Stimulated activated CD8-positive, alpha-beta memory T cell treated with anti-CD3 and anti-CD28 coated beads, Interleukin-12 subunit alpha, Interleukin-12 subunit beta, amount 100 ng/mL, for 1 hour (primary cell): ENCODE results near the gene POLR2I.
"Not testable (repeated sequence)": the region's sequence is repeated elsewhere in the genome, so short reads cannot be mapped to it uniquely, and the experiment has no call there.

Experiments
- DNase-seq: peaks from one replicate; pipeline ENCODE4 v3.0.0-alpha.2; 2020; ENCODE audit warnings: low read depth

Gene POLR2I

GRCh38 chr19:36131221-36131620 is 16.5 kb upstream of the POLR2I start:
- DNase-seq: not testable (repeated sequence)

GRCh38 chr19:36128392-36128736 is 13.7 kb upstream of the POLR2I start:
- no peak for DNase-seq

GRCh38 chr19:36125557-36125956 is 10.9 kb upstream of the POLR2I start:
- no peak for DNase-seq

GRCh38 chr19:36121486-36122124 is 6.9 kb upstream of the POLR2I start:
- DNase-seq: no peak

GRCh38 chr19:36120984-36121358 is 6.3 kb upstream of the POLR2I start:
- no peak for DNase-seq

GRCh38 chr19:36120092-36120983 is 5.7 kb upstream of the POLR2I start:
- DNase-seq: no peak

GRCh38 chr19:36116344-36116637 is 1.6 kb upstream of the POLR2I start:
- DNase-seq: no peak

- DNase-seq: peak; percentile 82
Measured at GRCh38 chr19:36115453-36116343, 1.0 kb upstream of the POLR2I start, which contains the start of gene TBCB. Gene TBCB, plus strand, starts transcription at chr19:36115468. Its CDS starts 93 bp downstream, at chr19:36115561.

GRCh38 chr19:36113894-36114720 is 568 bp downstream of the POLR2I start:
- DNase-seq: no peak

- DNase-seq: no peak
Measured at GRCh38 chr19:36113425-36113824, 1.2 kb downstream of the POLR2I start.

- DNase-seq: no peak
Measured at GRCh38 chr19:36112678-36113077, 2.0 kb downstream of the POLR2I start.

GRCh38 chr19:36111200-36111539 is 3.5 kb downstream of the POLR2I start:
- no peak for DNase-seq

- DNase-seq: no peak
Measured at GRCh38 chr19:36110487-36111199, 4.0 kb downstream of the POLR2I start, which contains the start of gene OVOL3. Gene OVOL3, plus strand, starts transcription at chr19:36111143. Its CDS starts 60 bp downstream, at chr19:36111203.

- DNase-seq: no peak
Measured at GRCh38 chr19:36108684-36109083, 6.0 kb downstream of the POLR2I start.

GRCh38 chr19:36106991-36107390 is 7.7 kb downstream of the POLR2I start:
- no peak for DNase-seq

- no peak for DNase-seq
Measured at GRCh38 chr19:36106441-36106840, 8.2 kb downstream of the POLR2I start.

GRCh38 chr19:36103842-36104552 is 10.7 kb downstream of the POLR2I start:
- no peak for DNase-seq

GRCh38 chr19:36103040-36103626 is 11.5 kb downstream of the POLR2I start:
- DNase-seq: no peak

- DNase-seq: no peak
Measured at GRCh38 chr19:36101550-36102327, 12.9 kb downstream of the POLR2I start.
